ENCODE results near the gene SC5D. TPM values are rescaled to one million over a fixed set of nuclear protein-coding genes. Genes with fewer than 3 reads are reported as not detected.

SC5D gene
- total RNA-seq, 6 experiments from 2014 or later = 17.8 to 24.9 (median 22.8) TPM

GRCh38 chr11:121344824-121345223 lies 52.3 kb downstream of the SC5D start:
- Mint-ChIP-seq H3K4me1 (ENCODE audit: low read depth) (no peaks in the 10 kb centered on the region), H3K27me3 (ENCODE audit: insufficient read depth) (peaks cover 33% of the 10 kb centered on the region), H3K9me3 (no peaks in the 10 kb centered on the region), H3K4me3 (no peak overlapping the region), H3K36me3 (ENCODE audit: low read depth) (no peaks in the 10 kb centered on the region), H3K27ac (no peak overlapping the region)
- no peak for DNase-seq
- no peak for TF ChIP-seq CTCF (IDR thresholded peaks at IDR 0.05)

- no peak for DNase-seq
- Mint-ChIP-seq H3K4me3 (no peak overlapping the region), H3K36me3 (ENCODE audit: low read depth) (no peaks in the 10 kb centered on the region), H3K9me3 (no peaks in the 10 kb centered on the region), H3K27ac (no peak overlapping the region), H3K4me1 (ENCODE audit: low read depth) (no peaks in the 10 kb centered on the region), H3K27me3 (ENCODE audit: insufficient read depth) (peaks cover 29% of the 10 kb centered on the region)
- TF ChIP-seq CTCF (IDR thresholded peaks at IDR 0.05) = no peak
These were observed 54.5 kb downstream of the SC5D start for GRCh38 chr11:121347094-121347493.

GRCh38 chr11:121347813-121348212 lies 55.2 kb downstream of the SC5D start:
- Mint-ChIP-seq H3K9me3 (no peaks in the 10 kb centered on the region), H3K27ac (no peak overlapping the region), H3K27me3 (ENCODE audit: insufficient read depth) (peaks cover 35% of the 10 kb centered on the region), H3K36me3 (ENCODE audit: low read depth) (no peaks in the 10 kb centered on the region), H3K4me3 (no peak overlapping the region), H3K4me1 (ENCODE audit: low read depth) (no peaks in the 10 kb centered on the region)
- no peak for TF ChIP-seq CTCF (IDR thresholded peaks at IDR 0.05)
- no peak for DNase-seq

GRCh38 chr11:121348220-121348875 lies 55.8 kb downstream of the SC5D start:
- Mint-ChIP-seq H3K27me3 (ENCODE audit: insufficient read depth) (peaks cover 40% of the 10 kb centered on the region), H3K36me3 (ENCODE audit: low read depth) (no peaks in the 10 kb centered on the region), H3K27ac (no peak overlapping the region), H3K9me3 (no peaks in the 10 kb centered on the region), H3K4me3 (no peak overlapping the region), H3K4me1 (ENCODE audit: low read depth) (no peaks in the 10 kb centered on the region)
- DNase-seq = no peak
- TF ChIP-seq CTCF (IDR thresholded peaks at IDR 0.05) = no peak

- Mint-ChIP-seq H3K4me3 (no peak overlapping the region), H3K9me3 (no peaks in the 10 kb centered on the region), H3K27ac (no peak overlapping the region), H3K27me3 (ENCODE audit: insufficient read depth) (peaks cover 37% of the 10 kb centered on the region), H3K36me3 (ENCODE audit: low read depth) (no peaks in the 10 kb centered on the region), H3K4me1 (ENCODE audit: low read depth) (no peaks in the 10 kb centered on the region)
- DNase-seq = no peak
- no peak for TF ChIP-seq CTCF (IDR thresholded peaks at IDR 0.05)
These were observed 57.2 kb downstream of the SC5D start for GRCh38 chr11:121349790-121350189.

Data from HFFc6 (cell line).